Measurements from ENCODE around the gene EVI5L. TPM values are rescaled to one million over a fixed set of nuclear protein-coding genes. Genes with fewer than 3 reads are reported as not detected.
"Not testable (repeated sequence)": the region's sequence is repeated elsewhere in the genome, so short reads cannot be mapped to it uniquely, and the experiment has no call there.

EVI5L gene
- total RNA-seq, 6 experiments from 2014 or later, result 3.7 to 6.3 (median 4.9) TPM

GRCh38 chr19:7806876-7807275 is 23.1 kb upstream of the EVI5L start:
- DNase-seq (no peak), ATAC-seq (no peak)
- Histone ChIP-seq H3K9me3 (no peaks in the 10 kb centered on the region), H3K4me1 (no peaks in the 10 kb centered on the region), H3K4me3 (no peak overlapping the region), H3K27ac (no peak overlapping the region), H3K36me3 (no peaks in the 10 kb centered on the region), H3K27me3 (no peaks in the 10 kb centered on the region)
- intact Hi-C loops (cut with DNase I), result loop anchor here in 1 of 2 donors (10.0 kb wide), 1 partner anchor 232 kb away; no protein-coding TSS in a partner anchor
- TF ChIP-seq POLR2A (IDR thresholded peaks at IDR 0.05), result no peak
- no peak for TF ChIP-seq CTCF (IDR thresholded peaks at IDR 0.05)
- 86% methylated on average over 6 of the region's 9 CpGs for WGBS (ENCODE audit: insufficient coverage, low coverage, low lambda C conversion rate, missing lambda C conversion rate)

- no peaks in the 10 kb centered on the region for H3K27me3 ChIP-seq
- no peak overlapping the region for H3K27ac ChIP-seq
- no peaks in the 10 kb centered on the region for H3K36me3 ChIP-seq
- WGBS (ENCODE audit: insufficient coverage, low coverage, low lambda C conversion rate, missing lambda C conversion rate), result 66% methylated on average over 4 of the region's 5 CpGs
- no peak overlapping the region for H3K4me3 ChIP-seq
- DNase-seq (no peak), ATAC-seq (no peak)
- no peak for TF ChIP-seq POLR2A (IDR thresholded peaks at IDR 0.05)
- TF ChIP-seq CTCF (IDR thresholded peaks at IDR 0.05), result no peak
- no peaks in the 10 kb centered on the region for H3K9me3 ChIP-seq
- H3K4me1 ChIP-seq, result no peaks in the 10 kb centered on the region
- intact Hi-C loops (cut with DNase I), result loop anchor here in 1 of 2 donors (10.0 kb wide), 1 partner anchor 233 kb away; no protein-coding TSS in a partner anchor
These were observed 21.9 kb upstream of the EVI5L start for GRCh38 chr19:7808108-7808507.

- Histone ChIP-seq H3K4me3 (no peak overlapping the region), H3K36me3 (no peaks in the 10 kb centered on the region), H3K9me3 (no peaks in the 10 kb centered on the region), H3K27ac (no peak overlapping the region), H3K4me1 (no peaks in the 10 kb centered on the region), H3K27me3 (no peaks in the 10 kb centered on the region)
- DNase-seq, result no peak
- TF ChIP-seq POLR2A (IDR thresholded peaks at IDR 0.05) (no peak), CTCF (IDR thresholded peaks at IDR 0.05) (no peak)
- ATAC-seq, result no peak
- 35% methylated on average over 2 of the region's 2 CpGs for WGBS (ENCODE audit: insufficient coverage, low coverage, low lambda C conversion rate, missing lambda C conversion rate)
- intact Hi-C loops (cut with DNase I), result no loop called here
These were observed 18.0 kb upstream of the EVI5L start for GRCh38 chr19:7811989-7812388.

- no peak for ATAC-seq
These were observed 14.7 kb upstream of the EVI5L start for GRCh38 chr19:7815325-7815724.

GRCh38 chr19:7816040-7816439 is 14.0 kb upstream of the EVI5L start:
- DNase-seq; H3K36me3 ChIP-seq; H3K27me3 ChIP-seq; H3K4me1 ChIP-seq; H3K27ac ChIP-seq; H3K9me3 ChIP-seq; H3K4me3 ChIP-seq; ATAC-seq; intact Hi-C loops (cut with DNase I): not testable (repeated sequence)
- WGBS (ENCODE audit: insufficient coverage, low coverage, low lambda C conversion rate, missing lambda C conversion rate), result 87% methylated on average over 3 of the region's 3 CpGs

More at GRCh38 chr19:7815325-7815724, 14.7 kb upstream of the EVI5L start:
- no peak for TF ChIP-seq CTCF (IDR thresholded peaks at IDR 0.05)
- TF ChIP-seq POLR2A (IDR thresholded peaks at IDR 0.05), result no peak
- H3K4me1 ChIP-seq, result no peaks in the 10 kb centered on the region
- no peak for DNase-seq
- no peaks in the 10 kb centered on the region for H3K27me3 ChIP-seq
- no peak overlapping the region for H3K4me3 ChIP-seq
- 32% methylated on average over 5 of the region's 10 CpGs for WGBS (ENCODE audit: insufficient coverage, low coverage, low lambda C conversion rate, missing lambda C conversion rate)
- H3K9me3 ChIP-seq, result no peaks in the 10 kb centered on the region
- no peak overlapping the region for H3K27ac ChIP-seq
- H3K36me3 ChIP-seq, result no peaks in the 10 kb centered on the region
- intact Hi-C loops (cut with DNase I), result no loop called here
